ENCODE results near the gene CRYGD. TPM values are rescaled to one million over a fixed set of nuclear protein-coding genes. Genes with fewer than 3 reads are reported as not detected.

Gene CRYGD
- polyA plus RNA-seq, 2 of the 4 experiments (the other 2 are of a cell fraction), result not detected

GRCh38 chr2:208146006-208146405, 21.7 kb upstream of the CRYGD start, which contains the start of gene CRYGB:
Gene CRYGB, minus strand, starts transcription at chr2:208146158. Its CDS starts 38 bp downstream, at chr2:208146120.
- CTCF ChIA-PET, result no interaction called here
- H3K27ac ChIP-seq, result no peak within 1 kb of the TSS
- no peaks in the 10 kb centered on the region for H3K4me1 ChIP-seq
- ATAC-seq (no peak), DNase-seq (ENCODE audit: low read depth in 1 of 2, low spot score in 1 of 2) (no peak), FAIRE-seq (no peak)
- no peak within 1 kb of the TSS for H3K4me2 ChIP-seq
- WGBS (ENCODE audit: missing lambda C conversion rate), result 71% methylated on average over 6 of the region's 6 CpGs
- POLR2A ChIA-PET, result no interaction called here
- no peak within 1 kb of the TSS for H3K4me3 ChIP-seq
- TF ChIP-seq CEBPB (IDR thresholded peaks at IDR 0.05) (no peak), PBX3 (IDR thresholded peaks at IDR 0.05) (no peak), ESRRA (IDR thresholded peaks at IDR 0.05; ENCODE audit: borderline replicate concordance, low read length) (no peak), CHD2 (IDR thresholded peaks at IDR 0.05; ENCODE audit: low read length, partially characterized antibody) (no peak), HEYL (CRISPR knock-in tag; IDR thresholded peaks at IDR 0.05) (no peak), RCOR1 (IDR thresholded peaks at IDR 0.05; ENCODE audit: low read depth, low read length) (no peak), MAFK (IDR thresholded peaks at IDR 0.05; ENCODE audit: partially characterized antibody) (no peak), ZFP36 (IDR thresholded peaks at IDR 0.05; ENCODE audit: borderline replicate concordance, partially characterized antibody) (no peak), ZSCAN20 (CRISPR knock-in tag; IDR thresholded peaks at IDR 0.05) (no peak), FOSB (CRISPR knock-in tag; IDR thresholded peaks at IDR 0.05) (no peak), SREBF2 (IDR thresholded peaks at IDR 0.05) (no peak)
- TF ChIP-seq, protein P1, sequence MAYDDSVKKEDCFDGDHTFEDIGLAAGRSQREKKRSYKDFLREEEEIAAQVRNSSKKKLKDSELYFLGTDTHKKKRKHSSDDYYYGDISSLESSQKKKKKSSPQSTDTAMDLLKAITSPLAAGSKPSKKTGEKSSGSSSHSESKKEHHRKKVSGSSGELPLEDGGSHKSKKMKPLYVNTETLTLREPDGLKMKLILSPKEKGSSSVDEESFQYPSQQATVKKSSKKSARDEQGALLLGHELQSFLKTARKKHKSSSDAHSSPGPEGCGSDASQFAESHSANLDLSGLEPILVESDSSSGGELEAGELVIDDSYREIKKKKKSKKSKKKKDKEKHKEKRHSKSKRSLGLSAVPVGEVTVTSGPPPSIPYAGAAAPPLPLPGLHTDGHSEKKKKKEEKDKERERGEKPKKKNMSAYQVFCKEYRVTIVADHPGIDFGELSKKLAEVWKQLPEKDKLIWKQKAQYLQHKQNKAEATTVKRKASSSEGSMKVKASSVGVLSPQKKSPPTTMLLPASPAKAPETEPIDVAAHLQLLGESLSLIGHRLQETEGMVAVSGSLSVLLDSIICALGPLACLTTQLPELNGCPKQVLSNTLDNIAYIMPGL (CRISPR knock-in tag; IDR thresholded peaks at IDR 0.05; ENCODE audit: borderline replicate concordance), result no peak
- TF ChIP-seq, protein P2, sequence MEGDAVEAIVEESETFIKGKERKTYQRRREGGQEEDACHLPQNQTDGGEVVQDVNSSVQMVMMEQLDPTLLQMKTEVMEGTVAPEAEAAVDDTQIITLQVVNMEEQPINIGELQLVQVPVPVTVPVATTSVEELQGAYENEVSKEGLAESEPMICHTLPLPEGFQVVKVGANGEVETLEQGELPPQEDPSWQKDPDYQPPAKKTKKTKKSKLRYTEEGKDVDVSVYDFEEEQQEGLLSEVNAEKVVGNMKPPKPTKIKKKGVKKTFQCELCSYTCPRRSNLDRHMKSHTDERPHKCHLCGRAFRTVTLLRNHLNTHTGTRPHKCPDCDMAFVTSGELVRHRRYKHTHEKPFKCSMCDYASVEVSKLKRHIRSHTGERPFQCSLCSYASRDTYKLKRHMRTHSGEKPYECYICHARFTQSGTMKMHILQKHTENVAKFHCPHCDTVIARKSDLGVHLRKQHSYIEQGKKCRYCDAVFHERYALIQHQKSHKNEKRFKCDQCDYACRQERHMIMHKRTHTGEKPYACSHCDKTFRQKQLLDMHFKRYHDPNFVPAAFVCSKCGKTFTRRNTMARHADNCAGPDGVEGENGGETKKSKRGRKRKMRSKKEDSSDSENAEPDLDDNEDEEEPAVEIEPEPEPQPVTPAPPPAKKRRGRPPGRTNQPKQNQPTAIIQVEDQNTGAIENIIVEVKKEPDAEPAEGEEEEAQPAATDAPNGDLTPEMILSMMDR (IDR thresholded peaks at IDR 0.05), result no peak
- TF ChIP-seq, protein P3, sequence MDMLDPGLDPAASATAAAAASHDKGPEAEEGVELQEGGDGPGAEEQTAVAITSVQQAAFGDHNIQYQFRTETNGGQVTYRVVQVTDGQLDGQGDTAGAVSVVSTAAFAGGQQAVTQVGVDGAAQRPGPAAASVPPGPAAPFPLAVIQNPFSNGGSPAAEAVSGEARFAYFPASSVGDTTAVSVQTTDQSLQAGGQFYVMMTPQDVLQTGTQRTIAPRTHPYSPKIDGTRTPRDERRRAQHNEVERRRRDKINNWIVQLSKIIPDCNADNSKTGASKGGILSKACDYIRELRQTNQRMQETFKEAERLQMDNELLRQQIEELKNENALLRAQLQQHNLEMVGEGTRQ (IDR thresholded peaks at IDR 0.05), result no peak
- H3K9me3 ChIP-seq, result no peaks in the 10 kb centered on the region

DNA sequence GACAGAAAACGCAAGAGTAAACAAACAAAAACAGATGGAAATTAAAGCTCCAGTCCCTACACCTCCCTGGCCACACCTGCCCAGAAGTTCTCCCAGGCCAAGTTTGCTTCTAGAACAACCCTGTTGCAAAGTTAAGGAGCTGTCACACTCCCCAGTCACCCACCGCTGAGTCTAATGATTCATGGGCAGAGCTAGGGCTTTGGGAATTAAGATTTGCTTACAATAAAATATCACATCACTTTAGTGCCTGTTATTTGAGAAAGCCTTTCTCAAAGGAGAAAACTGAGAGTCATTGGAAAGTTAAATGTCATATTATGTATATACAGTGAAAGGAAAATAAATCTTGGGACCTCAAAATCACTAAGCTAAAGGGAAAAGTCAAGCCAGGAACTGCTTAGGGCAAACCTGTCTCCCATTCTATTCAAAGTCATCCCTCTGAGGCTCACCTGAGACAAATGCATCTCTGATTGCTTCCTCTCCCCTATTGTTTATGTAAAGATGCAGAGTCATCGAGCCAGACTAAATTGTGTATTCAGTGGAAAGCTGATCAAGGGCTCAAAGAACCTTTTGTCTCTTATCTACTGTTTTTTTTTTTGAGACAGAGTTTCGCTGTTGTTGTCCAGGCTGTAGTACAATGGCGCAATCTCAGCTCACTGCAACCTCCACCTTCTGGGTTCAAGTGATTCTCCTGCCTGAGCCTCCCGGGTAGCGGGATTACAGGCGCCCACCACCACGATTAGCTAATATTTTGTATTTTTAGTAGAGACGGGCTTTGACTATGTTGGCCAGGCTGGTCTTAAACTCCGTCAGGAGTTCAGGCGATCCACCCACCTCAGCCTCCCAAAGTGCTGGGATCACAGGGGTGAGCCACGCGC, 18.8 kb upstream of the CRYGD start:
- no peak overlapping the region for H3K4me3 ChIP-seq
- DNase-seq (ENCODE audit: low read depth in 1 of 2, low spot score in 1 of 2), result no peak
- no peak overlapping the region for H3K27ac ChIP-seq
- no peak for FAIRE-seq
- ATAC-seq, result no peak; a peak in 1 of 6 replicates
- WGBS (ENCODE audit: missing lambda C conversion rate), result 75% methylated on average over 14 of the region's 14 CpGs
- H3K9me3 ChIP-seq, result no peaks in the 10 kb centered on the region
- no peak overlapping the region for H3K4me2 ChIP-seq
- TF ChIP-seq, protein P3 (IDR thresholded peaks at IDR 0.05), result no peak
- TF ChIP-seq RNF2 (IDR thresholded peaks at IDR 0.05; ENCODE audit: borderline replicate concordance, low read depth), result no peak
- TF ChIP-seq, protein P4, sequence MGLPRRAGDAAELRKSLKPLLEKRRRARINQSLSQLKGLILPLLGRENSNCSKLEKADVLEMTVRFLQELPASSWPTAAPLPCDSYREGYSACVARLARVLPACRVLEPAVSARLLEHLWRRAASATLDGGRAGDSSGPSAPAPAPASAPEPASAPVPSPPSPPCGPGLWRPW (IDR thresholded peaks at IDR 0.05), result no peak
- TF ChIP-seq RFX5 (IDR thresholded peaks at IDR 0.05), result no peak
- no peak for TF ChIP-seq RCOR1 (IDR thresholded peaks at IDR 0.05; ENCODE audit: low read depth, low read length)
- no peak for TF ChIP-seq FOSB (CRISPR knock-in tag; IDR thresholded peaks at IDR 0.05)
- no peak for TF ChIP-seq NR3C1 (IDR thresholded peaks at IDR 0.05)
- H3K4me1 ChIP-seq, result no peaks in the 10 kb centered on the region
- ChIA-PET CTCF (interaction anchor here (0.6 to 2.2 kb wide), 6 partner anchors 13 to 247 kb away, joined by 3 to 11 read pairs (median 4); no protein-coding TSS in a partner anchor), POLR2A (no interaction called here)

Measured in A549 (cell line).